HG03378 (cell line): ENCODE measurements around the gene USF1.
A peak's percentile ranks its signal among the peaks of the same experiment; 100 is the strongest.

Experiments used
- ATAC-seq: cut with Tn5 transposase; IDR thresholded peaks from one replicate; pipeline ENCODE4 v1.9.1; 2021; ENCODE audit warnings: mild to moderate bottlenecking, moderate library complexity; ENCODE audit not compliant: unreplicated experiment

The USF1 gene

GRCh38 chr1:161045736-161046604 is at the start of gene USF1:
Gene USF1 (minus strand): TSS chr1:161045977. CDS start chr1:161043275, 2,702 bp downstream.
- peak; percentile 58 for ATAC-seq

GRCh38 chr1:161095230-161095629 is 49.5 kb upstream of the USF1 start:
- no peak for ATAC-seq

GRCh38 chr1:161094481-161094880 is 48.7 kb upstream of the USF1 start:
- no peak for ATAC-seq

GRCh38 chr1:161092621-161093028 is 46.8 kb upstream of the USF1 start:
- no peak for ATAC-seq

- ATAC-seq = no peak
Observed at GRCh38 chr1:161091796-161092507, 46.2 kb upstream of the USF1 start.

GRCh38 chr1:161091093-161091492 is 45.3 kb upstream of the USF1 start:
- ATAC-seq = no peak

GRCh38 chr1:161090617-161091016 is 44.8 kb upstream of the USF1 start:
- ATAC-seq = no peak

GRCh38 chr1:161089938-161090337 is 44.2 kb upstream of the USF1 start:
- no peak for ATAC-seq

- ATAC-seq = no peak
Observed at GRCh38 chr1:161089251-161089924, 43.6 kb upstream of the USF1 start, which contains the start of gene NECTIN4. Gene NECTIN4 (minus strand): TSS chr1:161089558. CDS start chr1:161089296, 262 bp downstream.

GRCh38 chr1:161088587-161089110 is 42.9 kb upstream of the USF1 start:
- no peak for ATAC-seq

GRCh38 chr1:161086457-161086856 is 40.7 kb upstream of the USF1 start:
- ATAC-seq = no peak

- no peak for ATAC-seq
Observed at GRCh38 chr1:161085165-161085564, 39.4 kb upstream of the USF1 start.

GRCh38 chr1:161084597-161084988 is 38.8 kb upstream of the USF1 start:
- no peak for ATAC-seq

- ATAC-seq = no peak
Observed at GRCh38 chr1:161083748-161084596, 38.2 kb upstream of the USF1 start.

- ATAC-seq = no peak
Observed at GRCh38 chr1:161082996-161083747, 37.4 kb upstream of the USF1 start.

- no peak for ATAC-seq
Observed at GRCh38 chr1:161082483-161082882, 36.7 kb upstream of the USF1 start.

GRCh38 chr1:161081519-161081918 is 35.7 kb upstream of the USF1 start:
- ATAC-seq = no peak

- ATAC-seq = no peak
Observed at GRCh38 chr1:161080441-161081405, 34.9 kb upstream of the USF1 start.
